Keratinocyte (primary cell): Measurements from ENCODE around the gene STPG2. TPM values are rescaled to one million over a fixed set of nuclear protein-coding genes. Genes with fewer than 3 reads are reported as not detected.

Experiments used
- DNase-seq: peaks from one replicate; pipeline ENCODE4 v3.0.0-alpha.2; 2011; ENCODE audit warnings: low read depth, missing footprints, low spot score
- FAIRE-seq: peaks from 2 replicates; lab custom pipeline; 2011; peaks lifted over from hg19 to GRCh38; lab: Jason Lieb, UNC
- H2AFZ ChIP-seq: 2 replicates; pipeline ENCODE4 v1.6.0; 2012; ENCODE audit warnings: low read length, control low read depth, inconsistent platforms; ENCODE audit not compliant: control insufficient read depth
- H3K27ac ChIP-seq: 2 replicates; pipeline ENCODE4 v1.5.1; 2011; ENCODE audit warnings: low read length; ENCODE audit not compliant: control insufficient read depth, insufficient read depth
- H3K27me3 ChIP-seq: 3 replicates; pipeline ENCODE4 v1.6.0; 2011; ENCODE audit warnings: low read length; ENCODE audit not compliant: control insufficient read depth, insufficient read depth; ENCODE audit errors: extremely low read depth
- H3K36me3 ChIP-seq, 2 experiments: 2 replicates in 1 of 2; 3 replicates in 1 of 2; pipeline ENCODE4 v1.5.1; 2011; ENCODE audit warnings: low read length in 2 of 2, mild to moderate bottlenecking in 1 of 2; ENCODE audit not compliant: control insufficient read depth in 2 of 2, insufficient read depth in 2 of 2; ENCODE audit errors: extremely low read depth in 1 of 2
- H3K4me1 ChIP-seq: 3 replicates; pipeline ENCODE4 v1.5.1; 2011; ENCODE audit warnings: low read length; ENCODE audit not compliant: control insufficient read depth, insufficient read depth; ENCODE audit errors: extremely low read depth
- H3K4me2 ChIP-seq: 3 replicates; pipeline ENCODE4 v1.6.0; 2011; ENCODE audit warnings: low read depth, low read length; ENCODE audit not compliant: control insufficient read depth, insufficient read depth; ENCODE audit errors: extremely low read depth
- H3K4me3 ChIP-seq, 3 experiments: fragments of 200-600 bp in 1 of 3; sonication (generic) in 1 of 3; 2 replicates in 2 of 3; 3 replicates in 1 of 3; pipeline ENCODE4 v1.5.1; 2011 to 2016; ENCODE audit warnings: low read length in 3 of 3, mild to moderate bottlenecking in 3 of 3, control low read depth in 2 of 3, inconsistent platforms in 1 of 3, low read depth in 1 of 3, mixed read lengths in 1 of 3, mixed run types in 1 of 3, moderate library complexity in 1 of 3; ENCODE audit not compliant: control insufficient read depth in 2 of 3, insufficient read depth in 2 of 3; ENCODE audit errors: extremely low read depth in 1 of 3
- H3K79me2 ChIP-seq: 2 replicates; pipeline ENCODE4 v1.6.0; 2012; ENCODE audit warnings: low read length; ENCODE audit not compliant: control insufficient read depth, insufficient read depth
- H3K9ac ChIP-seq: 3 replicates; pipeline ENCODE4 v1.6.0; 2011; ENCODE audit warnings: low read length; ENCODE audit not compliant: control insufficient read depth, insufficient read depth; ENCODE audit errors: extremely low read depth
- H3K9me1 ChIP-seq: 3 replicates; pipeline ENCODE4 v1.6.0; 2011; ENCODE audit warnings: low read length; ENCODE audit not compliant: control insufficient read depth, insufficient read depth; ENCODE audit errors: extremely low read depth
- H3K9me3 ChIP-seq: 2 replicates; pipeline ENCODE4 v1.5.1; 2012; ENCODE audit warnings: low read depth, low read length; ENCODE audit not compliant: control insufficient read depth
- H4K20me1 ChIP-seq: 3 replicates; pipeline ENCODE4 v1.6.0; 2011; ENCODE audit warnings: low read length; ENCODE audit not compliant: control insufficient read depth, insufficient read depth; ENCODE audit errors: extremely low read depth
- CTCF ChIP-seq, 3 experiments: IDR thresholded peaks in 1 of 3; conservative IDR thresholded peaks in 1 of 3; optimal IDR thresholded peaks in 1 of 3; 2 replicates in 2 of 3; 3 replicates in 1 of 3; pipeline versions ENCODE3 to v1.5.1; 2011; ENCODE audit warnings: low read length in 3 of 3, mild to moderate bottlenecking in 3 of 3, moderate library complexity in 2 of 3, control low read depth in 1 of 3, inconsistent platforms in 1 of 3; ENCODE audit not compliant: insufficient read depth in 2 of 3; ENCODE audit errors: extremely low read depth in 1 of 3
- EZH2 ChIP-seq: IDR thresholded peaks from one replicate; pipeline ENCODE4 v1.6.1; 2012; ENCODE audit warnings: inconsistent platforms, mild to moderate bottlenecking, low read length, moderate library complexity
- dilution Hi-C: fragments of 300-500 bp; cut with MboI; formaldehyde crosslinking; loops from one replicate; pipeline ENCODE4 v1.7.0; 2020; ENCODE audit warnings: low sequenced_read_pairs; ENCODE audit not compliant: extremely low pct_ligation_motif_present
- polyA plus RNA-seq, 5 experiments: library from polyadenylated mRNA; depleted of rRNA in 3 of 5; stranded (reverse) in 3 of 5; stranded (forward) in 1 of 5; unstranded in 1 of 5; fragments of >200 nt; gene quantifications; 1 replicate in 1 of 5; 2 replicates in 3 of 5; 3 replicates in 1 of 5; pipeline versions ENCODE4 v1.2.1 to v1.2.3, GENCODE V29; 2011 to 2012; ENCODE audit warnings: missing spikeins in 2 of 5, low read depth in 1 of 5, low replicate concordance in 1 of 5

The STPG2 gene
- polyA plus RNA-seq, 1 donor (not counting 4 experiments of a cell fraction or from before 2014, with no cell fraction given) = 0.07 TPM

GRCh38 chr4:98181809-98182208 lies 38.5 kb upstream of the STPG2 start:
- Histone ChIP-seq H3K27me3 (no peaks in the 10 kb centered on the region), H3K79me2 (no peaks in the 10 kb centered on the region), H3K27ac (no peak overlapping the region), H3K4me2 (no peak overlapping the region), H3K9ac (no peak overlapping the region), H3K36me3 (no peaks in the 10 kb centered on the region), H3K9me3 (no peaks in the 10 kb centered on the region), H2AFZ (no peak overlapping the region), H4K20me1 (no peaks in the 10 kb centered on the region), H3K4me1 (no peaks in the 10 kb centered on the region), H3K4me3 (no peak overlapping the region), H3K9me1 (no peaks in the 10 kb centered on the region)
- FAIRE-seq (peak; percentile 49), DNase-seq (no peak)
- dilution Hi-C loops = no loop called here
- TF ChIP-seq EZH2 (no peak), CTCF (optimal IDR thresholded peaks at IDR 0.05 in 1 of 3, IDR thresholded peaks at IDR 0.05 in 1 of 3, conservative IDR thresholded peaks at IDR 0.05 in 1 of 3; ENCODE audit: extremely low read depth in 1 of 3, insufficient read depth in 2 of 3, low read length in 3 of 3) (no peak)

GRCh38 chr4:98179951-98180350 lies 36.7 kb upstream of the STPG2 start:
- H3K4me1 ChIP-seq = no peaks in the 10 kb centered on the region
- H3K9me3 ChIP-seq = no peaks in the 10 kb centered on the region
- H3K27me3 ChIP-seq = no peaks in the 10 kb centered on the region
- H3K79me2 ChIP-seq = no peaks in the 10 kb centered on the region
- no peak overlapping the region for H3K4me3 ChIP-seq
- no peak overlapping the region for H2AFZ ChIP-seq
- dilution Hi-C loops = no loop called here
- TF ChIP-seq CTCF (optimal IDR thresholded peaks at IDR 0.05 in 1 of 3, IDR thresholded peaks at IDR 0.05 in 1 of 3, conservative IDR thresholded peaks at IDR 0.05 in 1 of 3; ENCODE audit: extremely low read depth in 1 of 3, insufficient read depth in 2 of 3, low read length in 3 of 3) = no peak
- no peak for TF ChIP-seq EZH2
- DNase-seq (no peak), FAIRE-seq (no peak)
- H4K20me1 ChIP-seq = no peaks in the 10 kb centered on the region
- no peak overlapping the region for H3K27ac ChIP-seq
- no peak overlapping the region for H3K4me2 ChIP-seq
- no peaks in the 10 kb centered on the region for H3K9me1 ChIP-seq
- H3K9ac ChIP-seq = no peak overlapping the region
- no peaks in the 10 kb centered on the region for H3K36me3 ChIP-seq
